Measurements from ENCODE around the gene WWOX.

Gene WWOX

GRCh38 chr16:78274771-78275170, 175.3 kb downstream of the WWOX start:
- ATAC-seq: no peak
- no peak for DNase-seq

- no peak for ATAC-seq
- no peak for DNase-seq
Measured at GRCh38 chr16:78275420-78275819, 176.0 kb downstream of the WWOX start.

DNA sequence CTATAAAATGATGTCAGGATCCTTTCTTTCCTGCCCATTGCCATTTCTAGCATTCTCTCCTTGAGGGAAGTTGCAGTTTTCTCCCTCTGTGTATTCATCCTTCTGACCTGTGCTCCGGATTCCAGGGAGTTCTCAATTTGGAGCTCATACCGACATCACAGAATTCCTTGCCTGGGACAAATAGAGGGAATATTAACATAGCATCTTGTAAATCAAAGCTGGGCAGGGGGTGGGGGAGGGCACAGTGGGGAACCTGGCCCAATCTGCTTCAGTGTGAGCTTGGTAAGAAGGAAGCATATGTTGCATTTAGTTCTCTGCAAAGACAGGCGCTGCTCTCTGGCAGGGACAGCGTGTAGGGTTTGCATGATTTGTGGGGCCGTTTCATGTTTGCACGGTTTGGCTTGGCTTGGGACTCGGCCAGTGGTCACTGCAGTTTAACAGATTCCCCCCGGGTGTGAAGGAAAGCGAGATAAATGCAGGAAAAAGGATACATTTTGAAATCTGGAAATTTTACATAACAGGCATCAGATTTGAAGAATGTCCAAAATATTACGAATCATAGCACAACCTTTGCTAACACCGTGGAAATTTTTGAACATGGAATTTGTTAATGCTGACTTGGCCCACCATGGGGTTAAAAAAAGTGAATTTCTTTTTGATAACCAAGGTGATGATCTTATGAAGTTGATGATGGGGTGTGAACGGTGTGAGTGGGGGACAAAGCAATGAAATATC, 178.0 kb downstream of the WWOX start:
- ATAC-seq (no peak), DNase-seq (no peak)

GRCh38 chr16:78278056-78278450, 178.6 kb downstream of the WWOX start:
- no peak for DNase-seq
- no peak for ATAC-seq

GRCh38 chr16:78281115-78281514, 181.7 kb downstream of the WWOX start:
- DNase-seq (no peak), ATAC-seq (no peak)

- no peak for ATAC-seq
- no peak for DNase-seq
Measured at GRCh38 chr16:78283548-78284251, 184.2 kb downstream of the WWOX start.

- no peak for DNase-seq
- ATAC-seq: no peak
Measured at GRCh38 chr16:78284326-78284725, 184.9 kb downstream of the WWOX start.

- ATAC-seq (no peak), DNase-seq (no peak)
Measured at GRCh38 chr16:78284957-78285434, 185.5 kb downstream of the WWOX start.

DNA sequence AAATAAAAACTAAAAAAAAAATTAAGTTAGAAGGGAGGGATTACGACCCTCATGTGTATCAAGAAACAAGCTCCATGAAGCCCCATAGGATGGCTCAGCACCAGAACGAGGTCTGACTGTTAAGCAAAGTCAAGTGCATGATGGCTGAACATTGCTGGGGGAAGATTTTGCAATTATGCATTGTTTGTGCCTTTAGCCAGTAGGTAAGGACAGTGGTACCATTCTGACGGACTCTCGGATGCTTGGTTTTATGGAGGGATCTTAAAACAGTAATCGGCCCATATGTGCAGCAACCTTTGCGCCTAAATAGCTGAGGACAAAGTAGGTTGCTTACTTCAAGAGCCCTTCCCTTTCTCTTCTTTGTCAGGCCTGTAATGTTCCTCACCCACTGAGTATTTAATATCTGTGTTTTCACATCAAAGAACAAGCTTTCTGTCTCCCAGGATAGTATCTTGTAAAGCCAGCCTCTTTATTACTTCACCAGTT, 186.0 kb downstream of the WWOX start:
- ATAC-seq: no peak
- no peak for DNase-seq

GRCh38 chr16:78286065-78286464, 186.6 kb downstream of the WWOX start:
- ATAC-seq (no peak), DNase-seq (no peak)

- no peak for DNase-seq
- no peak for ATAC-seq
Measured at GRCh38 chr16:78288888-78289287, 189.4 kb downstream of the WWOX start.

DNA sequence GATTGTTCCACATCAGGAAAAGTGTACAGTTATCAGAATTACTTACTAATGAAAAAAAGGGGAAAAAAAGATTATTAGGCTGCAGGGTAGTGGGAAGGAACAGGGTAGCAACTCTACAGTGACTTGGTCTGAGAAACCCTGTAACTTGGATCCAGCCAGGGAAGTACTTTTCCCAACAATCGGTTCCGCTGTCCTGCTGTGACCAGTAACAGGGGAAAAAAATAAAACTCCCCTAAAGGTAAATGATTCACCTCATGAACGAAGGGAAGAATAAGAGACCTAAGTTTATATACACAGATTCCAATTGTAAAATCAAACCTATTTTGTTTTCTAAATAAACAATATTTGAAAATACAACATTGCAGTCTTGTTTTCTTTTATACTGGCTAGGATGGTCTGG, 189.9 kb downstream of the WWOX start:
- no peak for ATAC-seq
- no peak for DNase-seq

GRCh38 chr16:78289844-78290277, 190.4 kb downstream of the WWOX start:
- DNase-seq (no peak), ATAC-seq (no peak)

GRCh38 chr16:78290395-78290794, 190.9 kb downstream of the WWOX start:
- ATAC-seq (no peak), DNase-seq (no peak)

DNA sequence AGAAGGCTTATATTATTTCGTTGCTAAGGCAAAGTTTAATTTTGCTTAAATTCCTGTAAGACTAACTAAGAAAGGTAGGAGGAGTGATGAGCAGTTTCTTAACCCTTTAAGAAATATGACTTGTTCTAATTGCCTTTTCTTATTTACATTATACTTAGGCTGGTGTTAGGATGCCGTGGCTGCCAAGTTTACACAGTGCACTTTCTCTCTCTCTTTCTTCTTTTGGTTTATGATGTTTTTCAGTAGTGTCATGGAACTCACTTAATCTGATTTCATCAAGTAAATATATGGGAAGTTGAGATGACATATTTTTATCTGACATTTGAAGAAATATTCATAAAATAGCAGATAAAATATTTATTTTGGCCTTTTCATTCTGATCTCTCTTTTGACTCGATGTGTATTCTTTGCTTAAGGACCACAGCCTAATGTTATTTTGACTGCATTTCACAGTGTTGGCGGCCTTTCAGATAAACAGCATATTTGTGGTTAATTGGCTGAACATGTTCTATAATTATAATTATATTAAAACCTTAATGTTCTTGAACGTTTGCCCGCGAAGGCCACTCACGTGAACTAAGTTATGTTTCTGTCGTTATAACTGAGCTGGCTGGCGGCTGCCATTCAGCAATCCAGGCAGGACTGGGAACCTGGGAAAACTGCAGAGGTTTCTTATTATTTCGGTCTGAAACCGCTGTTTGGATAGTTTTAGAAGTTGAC, 191.6 kb downstream of the WWOX start:
- ATAC-seq: no peak
- no peak for DNase-seq

GRCh38 chr16:78291604-78292003, 192.2 kb downstream of the WWOX start:
- no peak for ATAC-seq
- DNase-seq: no peak

DNA sequence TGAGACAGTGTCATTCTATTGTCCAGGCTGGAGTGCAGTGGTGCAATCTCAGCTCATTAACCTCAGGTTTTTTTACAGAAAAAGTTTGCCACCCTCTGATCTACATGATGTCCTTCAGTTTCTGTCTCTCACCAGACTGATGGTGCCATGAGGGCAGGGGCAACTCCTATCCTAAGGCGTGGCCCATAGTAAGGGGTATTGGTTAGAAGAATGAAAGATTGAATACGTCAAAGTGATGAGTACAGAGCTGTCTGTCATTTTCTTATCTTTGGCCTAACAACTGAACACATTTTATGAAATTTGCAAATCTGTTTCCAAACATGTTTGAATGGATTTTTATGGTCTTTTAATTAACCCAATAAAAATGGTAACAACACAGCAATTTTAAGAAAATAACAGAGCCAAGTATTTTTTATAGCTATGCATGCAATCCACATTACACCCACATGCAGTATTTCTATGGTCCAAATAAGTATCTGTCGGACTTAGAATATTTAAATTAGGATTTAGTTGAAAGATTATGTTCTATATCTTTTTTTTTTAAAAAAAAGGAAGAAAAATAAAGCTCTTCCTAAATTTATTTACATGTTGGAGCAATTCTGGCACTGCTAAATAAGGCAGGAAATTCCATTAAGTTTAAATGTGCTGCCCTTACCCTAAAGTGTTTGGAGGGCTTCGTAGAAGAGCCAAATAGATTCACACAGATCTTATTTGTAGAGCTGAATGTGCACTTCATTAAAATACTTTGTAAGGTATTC, 192.8 kb downstream of the WWOX start:
- DNase-seq: no peak
- ATAC-seq: no peak

GRCh38 chr16:78292844-78293380, 193.5 kb downstream of the WWOX start:
- ATAC-seq (no peak), DNase-seq (no peak)

DNA sequence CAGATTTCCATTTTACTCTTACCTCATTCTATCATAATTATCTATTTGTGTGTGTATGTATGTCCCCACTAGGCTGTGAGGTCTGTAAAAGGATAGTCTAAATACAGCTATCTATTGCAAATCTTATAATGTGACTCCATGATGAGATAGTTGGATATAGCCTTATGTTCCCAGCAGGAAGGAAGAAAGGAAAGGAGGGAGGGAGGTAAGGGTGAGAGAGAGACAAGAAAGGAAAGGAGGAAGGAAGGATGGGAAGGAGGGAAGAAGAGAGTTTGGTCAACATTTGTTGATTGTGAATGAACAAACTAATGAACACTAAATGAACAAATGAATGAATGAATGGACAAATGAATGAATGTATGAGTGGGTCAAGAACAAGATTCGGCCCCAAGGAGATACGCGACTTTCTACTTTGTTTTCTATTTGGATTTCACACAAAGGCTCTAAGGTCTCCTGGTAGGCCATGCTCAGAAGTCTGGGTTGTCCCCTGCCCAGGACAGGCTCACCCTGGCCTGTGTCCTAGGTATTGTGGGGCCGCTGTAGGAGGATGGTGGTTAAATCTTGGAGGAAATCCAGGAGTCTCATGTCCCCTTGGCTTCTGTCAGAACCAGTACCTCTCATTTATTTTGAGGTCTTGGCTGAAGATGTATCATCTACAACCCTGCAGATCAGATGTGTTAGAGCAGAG, 195.2 kb downstream of the WWOX start:
- ATAC-seq: no peak
- no peak for DNase-seq

- DNase-seq (no peak), ATAC-seq (no peak)
Measured at GRCh38 chr16:78297066-78297666, 197.7 kb downstream of the WWOX start.

DNA sequence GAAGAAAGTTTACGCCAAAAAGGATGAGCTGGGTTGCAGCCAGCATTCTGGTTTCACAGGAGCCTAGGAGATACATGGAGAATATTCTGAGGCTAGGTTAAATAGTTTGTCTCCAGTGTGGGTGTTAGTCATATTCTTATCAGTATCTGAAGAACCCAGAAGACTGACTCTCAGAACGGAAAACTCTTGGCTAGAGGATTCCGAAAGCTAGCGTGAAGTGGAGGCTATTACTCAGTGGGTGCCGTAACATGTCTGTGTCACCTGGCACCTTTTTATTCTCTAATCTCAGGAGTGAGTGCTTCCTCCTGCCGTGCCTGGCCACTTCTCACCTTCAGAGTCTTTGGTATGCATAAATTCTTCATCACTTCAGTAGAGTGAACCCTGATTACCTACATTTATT, 199.5 kb downstream of the WWOX start:
- ATAC-seq (no peak), DNase-seq (no peak)

Data from stimulated activated naive CD8-positive, alpha-beta T cell treated with anti-CD3 and anti-CD28 coated beads, Interleukin-15, Interleukin-2, amounts not matched to agents 100 U/mL and 50 U/mL, for 24 hours (primary cell).